HCT116 (cell line): Measurements from ENCODE around the gene ZNF214. TPM values are rescaled to one million over a fixed set of nuclear protein-coding genes. Genes with fewer than 3 reads are reported as not detected.

Experiments
- ATAC-seq: fragments of 200-7000 bp; cut with Tn5 transposase; 2 replicates; pipeline ENCODE4 v1.9.1; 2020; ENCODE audit warnings: mild to moderate bottlenecking, moderate library complexity
- BruUV-seq: library from RNA; stranded (reverse); fragments of 400-500 nt; replicated peaks from 2 replicates; lab custom pipeline; 2021; lab: Mats Ljungman, UMichigan
- CTCF ChIA-PET: fragments of 300-600 bp; sonication (Branson Sonifier 250); formaldehyde crosslinking; loops from one replicate; lab custom pipeline; 2021; ENCODE audit warnings: antibody characterized with exemption; lab: Charles Lee
- POLR2A ChIA-PET: fragments of 300-600, 350-600 bp; sonication (Branson Sonifier 250); formaldehyde crosslinking; loops from one replicate; lab custom pipeline; 2021; ENCODE audit warnings: antibody characterized with exemption; lab: Charles Lee
- RAD21 ChIA-PET, 2 experiments: fragments of 300-600 bp; sonication (Branson Sonifier 250); formaldehyde crosslinking; loops; one replicate each; lab custom pipeline; 2023; ENCODE audit warnings: low total read pairs in 2 of 2; ENCODE audit not compliant: uncharacterized antibody in 2 of 2, unreplicated experiment in 2 of 2, low non-redundant PET in 1 of 2; lab: Charles Lee
- DNase-seq: peaks from one replicate; pipeline ENCODE4 v3.0.0-alpha.2; 2010; ENCODE audit warnings: low read depth, low spot score
- H2AFZ ChIP-seq: fragments of 200-600 bp; shearing (Covaris generic), sonication (generic); 2 replicates; pipeline ENCODE4 v1.6.1; 2017; ENCODE audit warnings: low read depth, mixed run types, mixed read lengths, antibody characterized with exemption, low read length; ENCODE audit not compliant: poor library complexity, severe bottlenecking
- H3K27ac ChIP-seq: 2 replicates; pipeline ENCODE4 v1.5.1; 2012; ENCODE audit warnings: low read depth, low read length
- H3K27me3 ChIP-seq: fragments of 200-600 bp; sonication (generic); 2 replicates; pipeline ENCODE4 v1.6.1; 2016; ENCODE audit warnings: mixed run types, low read length, mixed read lengths; ENCODE audit not compliant: insufficient read depth
- H3K36me3 ChIP-seq, 2 experiments: fragments of 200-500 bp in 1 of 2; fragments of 200-600 bp in 1 of 2; sonication (Bioruptor generic) in 1 of 2; sonication (generic) in 1 of 2; 2 replicates each; pipeline versions ENCODE4 v1.5.1 to v1.6.1; 2014 to 2016; ENCODE audit warnings: low read length in 2 of 2, inconsistent platforms in 1 of 2, mixed read lengths in 1 of 2, mixed run types in 1 of 2; ENCODE audit not compliant: insufficient read depth in 2 of 2, control insufficient read depth in 1 of 2
- H3K4me1 ChIP-seq, 2 experiments: fragments of 200-600 bp in 1 of 2; sonication (generic) in 1 of 2; 2 replicates each; pipeline versions ENCODE4 v1.5.1 to v1.6.1; 2012 to 2017; ENCODE audit warnings: low read length in 2 of 2, inconsistent platforms in 1 of 2, mild to moderate bottlenecking in 1 of 2, mixed read lengths in 1 of 2, mixed run types in 1 of 2, moderate library complexity in 1 of 2; ENCODE audit not compliant: insufficient read depth in 2 of 2, control insufficient read depth in 1 of 2
- H3K4me2 ChIP-seq: fragments of 200-600 bp; sonication (generic); 2 replicates; pipeline ENCODE4 v1.6.1; 2017; ENCODE audit warnings: mixed run types, low read length, mixed read lengths
- H3K4me3 ChIP-seq, 2 experiments: fragments of 200-600 bp in 1 of 2; sonication (generic) in 1 of 2; replicated peaks in 1 of 2; 2 replicates each; pipeline ENCODE4 v1.5.1; 2011 to 2016; ENCODE audit warnings: low read length in 2 of 2, control low read depth in 1 of 2, low read depth in 1 of 2, mild to moderate bottlenecking in 1 of 2, mixed read lengths in 1 of 2, mixed run types in 1 of 2
- H3K79me2 ChIP-seq: fragments of 200-600 bp; sonication (generic); 2 replicates; pipeline ENCODE4 v1.6.1; 2017; ENCODE audit warnings: mild to moderate bottlenecking, mixed run types, low read length, moderate library complexity, mixed read lengths; ENCODE audit not compliant: insufficient read depth
- H3K9ac ChIP-seq: fragments of 200-600 bp; sonication (generic); 2 replicates; pipeline ENCODE4 v1.6.1; 2016; ENCODE audit warnings: low read length, mixed read lengths
- H3K9me2 ChIP-seq: fragments of 200-600 bp; sonication (generic), shearing (Covaris generic); 2 replicates; pipeline ENCODE4 v1.6.1; 2017; ENCODE audit warnings: mixed run types, mild to moderate bottlenecking, moderate library complexity; ENCODE audit not compliant: insufficient read depth
- H3K9me3 ChIP-seq, 2 experiments: fragments of 200-500 bp in 1 of 2; fragments of 200-600 bp in 1 of 2; sonication (Bioruptor generic) in 1 of 2; sonication (generic) in 1 of 2; 2 replicates each; pipeline ENCODE4 v1.6.1; 2014 to 2017; ENCODE audit warnings: low read length in 2 of 2, mixed read lengths in 2 of 2, inconsistent platforms in 1 of 2, low read depth in 1 of 2, mild to moderate bottlenecking in 1 of 2, mixed run types in 1 of 2, moderate library complexity in 1 of 2; ENCODE audit not compliant: control insufficient read depth in 1 of 2, insufficient read depth in 1 of 2
- H4K20me1 ChIP-seq: fragments of 200-600 bp; sonication (generic), shearing (Covaris generic); 2 replicates; pipeline ENCODE4 v1.6.1; 2017; ENCODE audit warnings: mixed run types, mild to moderate bottlenecking, moderate library complexity; ENCODE audit not compliant: insufficient read depth
- CBX3 ChIP-seq: IDR thresholded peaks from 2 replicates; pipeline ENCODE4 v1.6.1; 2012; ENCODE audit warnings: low read depth
- CTCF ChIP-seq, 3 experiments: fragments of 200-600 bp in 1 of 3; sonication (generic) in 1 of 3; IDR thresholded peaks in 2 of 3; conservative IDR thresholded peaks in 1 of 3; 2 replicates each; pipeline ENCODE4 v1.5.1; 2012 to 2017; ENCODE audit warnings: low read depth in 2 of 3, low read length in 2 of 3, antibody characterized with exemption in 1 of 3, borderline replicate concordance in 1 of 3, control low read depth in 1 of 3, mild to moderate bottlenecking in 1 of 3, mixed read lengths in 1 of 3, mixed run types in 1 of 3, moderate library complexity in 1 of 3; ENCODE audit not compliant: insufficient read depth in 1 of 3
- ELF1 ChIP-seq: IDR thresholded peaks from 2 replicates; pipeline ENCODE4 v1.6.1; 2012; ENCODE audit warnings: low read depth, borderline replicate concordance
- EZH2 ChIP-seq: fragments of 200-600 bp; sonication (generic); IDR thresholded peaks from 2 replicates; pipeline ENCODE4 v1.6.1; 2017; ENCODE audit warnings: antibody characterized with exemption, mixed run types
- EZH2phosphoT487 ChIP-seq: fragments of 200-600 bp; IDR thresholded peaks from 2 replicates; pipeline ENCODE4 v1.6.1; 2018; ENCODE audit warnings: antibody characterized with exemption, borderline replicate concordance
- JUND ChIP-seq: IDR thresholded peaks from 2 replicates; pipeline ENCODE4 v1.6.1; 2012
- POLR2AphosphoS5 ChIP-seq: IDR thresholded peaks from 2 replicates; pipeline ENCODE4 v1.6.1; 2011; ENCODE audit warnings: mild to moderate bottlenecking, low read depth, low read length, moderate library complexity
- RAD21 ChIP-seq: IDR thresholded peaks from 2 replicates; pipeline ENCODE4 v1.6.1; 2012; ENCODE audit warnings: low read depth, mild to moderate bottlenecking
- REST ChIP-seq: IDR thresholded peaks from 2 replicates; pipeline ENCODE4 v1.6.1; 2012; ENCODE audit warnings: low read depth
- SIN3A ChIP-seq: IDR thresholded peaks from 2 replicates; pipeline ENCODE4 v1.6.1; 2012; ENCODE audit warnings: low read depth
- SP1 ChIP-seq: IDR thresholded peaks from 2 replicates; pipeline ENCODE4 v1.6.1; 2012; ENCODE audit warnings: low read depth
- SRF ChIP-seq: IDR thresholded peaks from 2 replicates; pipeline ENCODE4 v1.6.1; 2012; ENCODE audit warnings: low read depth
- TCF7L2 ChIP-seq: IDR thresholded peaks from 2 replicates; pipeline ENCODE4 v1.7.0; 2011; ENCODE audit warnings: borderline replicate concordance, inconsistent platforms; ENCODE audit not compliant: insufficient read depth, insufficient read length; ENCODE audit errors: extremely low read depth
- YY1 ChIP-seq: IDR thresholded peaks from 2 replicates; pipeline ENCODE4 v1.6.1; 2011; ENCODE audit warnings: low read length, low read depth, moderate library complexity, mild to moderate bottlenecking; ENCODE audit not compliant: insufficient replicate concordance; ENCODE audit errors: extremely low read depth
- ZBTB33 ChIP-seq: IDR thresholded peaks from 2 replicates; pipeline ENCODE4 v1.6.1; 2011; ENCODE audit warnings: mild to moderate bottlenecking, low read length, moderate library complexity; ENCODE audit not compliant: insufficient replicate concordance; ENCODE audit errors: extremely low read depth
- ZFX ChIP-seq: fragments of 450-650 bp; IDR thresholded peaks from 2 replicates; pipeline ENCODE4 v1.6.1; 2017
- ZNF274 ChIP-seq: fragments of 200-500 bp; sonication (Bioruptor generic); IDR thresholded peaks from 2 replicates; pipeline ENCODE4 v1.6.1; 2014; ENCODE audit warnings: mild to moderate bottlenecking, low read depth, low read length, inconsistent platforms
- intact Hi-C: fragments of 100-400 bp; cut with micrococcal nuclease; formaldehyde crosslinking; loops from 2 replicates; pipeline ENCODE4 v1.10.0; 2022
- total RNA-seq: library from RNA; stranded (reverse); gene quantifications from one replicate; pipeline ENCODE4 v1.2.1, GENCODE V29; 2021; ENCODE audit not compliant: unreplicated experiment

The ZNF214 gene
- total RNA-seq, 1 experiment from 2014 or later, result 2.1 TPM

- TF ChIP-seq REST (no peak), RAD21 (no peak), SP1 (no peak), EZH2 (no peak), POLR2AphosphoS5 (no peak), CBX3 (no peak), JUND (no peak)
Observed at GRCh38 chr11:7021318-7021717, 1.2 kb upstream of the ZNF214 start (continued).

GRCh38 chr11:7019500-7020182, 505 bp downstream of the ZNF214 start:
- CTCF ChIA-PET, result no interaction called here
- TF ChIP-seq JUND (no peak), SP1 (no peak), SRF (no peak), POLR2AphosphoS5 (no peak), TCF7L2 (no peak), EZH2 (no peak), CBX3 (no peak), RAD21 (no peak), SIN3A (no peak), CTCF (IDR thresholded peaks at IDR 0.05 in 2 of 3, conservative IDR thresholded peaks at IDR 0.05 in 1 of 3; ENCODE audit: borderline replicate concordance in 1 of 3, insufficient read depth in 1 of 3, low read depth in 2 of 3, low read length in 2 of 3) (no peak), ZFX (no peak), ZNF274 (no peak), EZH2phosphoT487 (no peak), ZBTB33 (no peak), YY1 (no peak), ELF1 (no peak)

More at GRCh38 chr11:7019500-7020182, 505 bp downstream of the ZNF214 start:
- DNase-seq (no peak), ATAC-seq (peak; percentile 57)
- Histone ChIP-seq H3K4me1 (peaks cover 7 to 21% of the 10 kb centered on the region in 2 experiments), H4K20me1 (no peaks in the 10 kb centered on the region), H3K9me3 (no peaks in the 10 kb centered on the region), H3K27me3 (no peaks in the 10 kb centered on the region), H2AFZ (peak overlapping the region; percentile 91), H3K36me3 (no peaks in the 10 kb centered on the region), H3K4me3 (peak overlapping the region; percentile 60 to 79), H3K4me2 (peak overlapping the region; percentile 92), H3K27ac (no peak overlapping the region), H3K9ac (peak overlapping the region; percentile 61), H3K79me2 (no peaks in the 10 kb centered on the region), H3K9me2 (peaks cover 2% of the 10 kb centered on the region; the same call in 1 of the 2 replicates)
- ChIA-PET RAD21 (no interaction called here), POLR2A (no interaction called here)
- intact Hi-C loops, result no loop called here
- BruUV-seq, result TSS peak; percentile 78
